Astrocyte of the hippocampus (primary cell): ENCODE results near the gene CRB3.
A peak's percentile ranks its signal among the peaks of the same experiment; 100 is the strongest.
"Not testable (repeated sequence)": the region's sequence is repeated elsewhere in the genome, so short reads cannot be mapped to it uniquely, and the experiment has no call there.

ENCODE experiments used
- DNase-seq: peaks from one replicate; pipeline ENCODE4 v3.0.0; 2011; ENCODE audit warnings: low read depth, low spot score

Gene CRB3

GRCh38 chr19:6491802-6492592, 27.9 kb downstream of the CRB3 start:
- no peak for DNase-seq

GRCh38 chr19:6494438-6495036, 30.5 kb downstream of the CRB3 start:
- DNase-seq: no peak

- no peak for DNase-seq
These were observed 31.9 kb downstream of the CRB3 start for GRCh38 chr19:6495947-6496346.

- DNase-seq: no peak
These were observed 34.4 kb downstream of the CRB3 start for GRCh38 chr19:6498294-6499036.

GRCh38 chr19:6499052-6499790, 35.1 kb downstream of the CRB3 start:
- no peak for DNase-seq

GRCh38 chr19:6500837-6501739, 37.0 kb downstream of the CRB3 start:
- no peak for DNase-seq

GRCh38 chr19:6501740-6502648, 37.9 kb downstream of the CRB3 start, which contains the start of gene TUBB4A:
TSS of gene TUBB4A (minus strand) at chr19:6502309. CDS start at chr19:6502212, 97 bp downstream.
- no peak for DNase-seq

- DNase-seq: no peak
These were observed 39.5 kb downstream of the CRB3 start for GRCh38 chr19:6503407-6504201.

- DNase-seq: not testable (repeated sequence)
These were observed 44.1 kb downstream of the CRB3 start for GRCh38 chr19:6508028-6508771.

- no peak for DNase-seq
These were observed 45.3 kb downstream of the CRB3 start for GRCh38 chr19:6509118-6509971.

GRCh38 chr19:6510618-6511017, 46.5 kb downstream of the CRB3 start:
- DNase-seq: no peak

GRCh38 chr19:6514089-6514488, 50.0 kb downstream of the CRB3 start:
- DNase-seq: no peak

- DNase-seq: no peak
These were observed 51.0 kb downstream of the CRB3 start for GRCh38 chr19:6514926-6515544.

- peak; percentile 90 for DNase-seq
These were observed 52.1 kb downstream of the CRB3 start for GRCh38 chr19:6516018-6516658.
